Measurements from ENCODE around the gene ANKRD20A1. TPM values are rescaled to one million over a fixed set of nuclear protein-coding genes. Genes with fewer than 3 reads are reported as not detected.
"Not testable (repeated sequence)": the region's sequence is repeated elsewhere in the genome, so short reads cannot be mapped to it uniquely, and the experiment has no call there.

The ANKRD20A1 gene
- total RNA-seq, result 1.3 and 1.6 TPM in 2 replicates

GRCh38 chr9:67858871-67859270 is at the start of gene ANKRD20A1:
ANKRD20A1 (plus strand) TSS chr9:67858931; CDS start chr9:67859427, 496 bp downstream.
- not testable (repeated sequence) for DNase-seq (ENCODE audit: low read depth, low spot score)

- DNase-seq (ENCODE audit: low read depth, low spot score), result not testable (repeated sequence)
Observed at GRCh38 chr9:67832088-67832487, 26.6 kb upstream of the ANKRD20A1 start.
